ENCODE data around the gene CCDC186.

Gene CCDC186

GRCh38 chr10:114173921-114174694, at the start of gene CCDC186:
TSS of gene CCDC186 (minus strand) at chr10:114174203. CDS start at chr10:114163268, 10,935 bp downstream.
- peak; percentile 97 for DNase-seq (ENCODE audit: extremely low read depth, insufficient read length)
- no peak for TF ChIP-seq CTCF (IDR thresholded peaks at IDR 0.05; ENCODE audit: insufficient read depth, low read length, poor library complexity, severe bottlenecking)
- Histone ChIP-seq H3K36me3 (ENCODE audit: control insufficient read depth, insufficient read depth, low read length) (no peaks in the 10 kb centered on the region; the same call in 1 of the 2 replicates), H3K27me3 (replicated peaks; ENCODE audit: control insufficient read depth, insufficient read depth, low read length) (no peaks in the 10 kb centered on the region), H3K4me3 (replicated peaks; ENCODE audit: low read depth, low read length) (peak within 1 kb of the TSS; percentile 98)

- H3K27me3 ChIP-seq (replicated peaks; ENCODE audit: control insufficient read depth, insufficient read depth, low read length), result no peaks in the 10 kb centered on the region; the same call in 1 of the 2 replicates
- no peaks in the 10 kb centered on the region for H3K36me3 ChIP-seq (ENCODE audit: control insufficient read depth, insufficient read depth, low read length)
- no peak for DNase-seq (ENCODE audit: extremely low read depth, insufficient read length)
- no peak for TF ChIP-seq CTCF (IDR thresholded peaks at IDR 0.05; ENCODE audit: insufficient read depth, low read length, poor library complexity, severe bottlenecking)
- H3K4me3 ChIP-seq (replicated peaks; ENCODE audit: low read depth, low read length), result no peak overlapping the region
Measured at GRCh38 chr10:114223066-114223465, 49.1 kb upstream of the CCDC186 start.

- TF ChIP-seq CTCF (IDR thresholded peaks at IDR 0.05; ENCODE audit: insufficient read depth, low read length, poor library complexity, severe bottlenecking), result no peak
- Histone ChIP-seq H3K27me3 (replicated peaks; ENCODE audit: control insufficient read depth, insufficient read depth, low read length) (no peaks in the 10 kb centered on the region), H3K36me3 (ENCODE audit: control insufficient read depth, insufficient read depth, low read length) (no peaks in the 10 kb centered on the region), H3K4me3 (replicated peaks; ENCODE audit: low read depth, low read length) (no peak overlapping the region)
- no peak for DNase-seq (ENCODE audit: extremely low read depth, insufficient read length)
Measured at GRCh38 chr10:114221235-114221634, 47.2 kb upstream of the CCDC186 start.

- TF ChIP-seq CTCF (IDR thresholded peaks at IDR 0.05; ENCODE audit: insufficient read depth, low read length, poor library complexity, severe bottlenecking), result no peak
- Histone ChIP-seq H3K36me3 (ENCODE audit: control insufficient read depth, insufficient read depth, low read length) (no peaks in the 10 kb centered on the region), H3K4me3 (replicated peaks; ENCODE audit: low read depth, low read length) (no peak overlapping the region), H3K27me3 (replicated peaks; ENCODE audit: control insufficient read depth, insufficient read depth, low read length) (no peaks in the 10 kb centered on the region)
- DNase-seq (ENCODE audit: extremely low read depth, insufficient read length), result no peak
Measured at GRCh38 chr10:114220281-114220680, 46.3 kb upstream of the CCDC186 start.

- Histone ChIP-seq H3K36me3 (ENCODE audit: control insufficient read depth, insufficient read depth, low read length) (no peaks in the 10 kb centered on the region), H3K4me3 (replicated peaks; ENCODE audit: low read depth, low read length) (no peak overlapping the region), H3K27me3 (replicated peaks; ENCODE audit: control insufficient read depth, insufficient read depth, low read length) (no peaks in the 10 kb centered on the region)
- no peak for TF ChIP-seq CTCF (IDR thresholded peaks at IDR 0.05; ENCODE audit: insufficient read depth, low read length, poor library complexity, severe bottlenecking)
- DNase-seq (ENCODE audit: extremely low read depth, insufficient read length), result no peak
Measured at GRCh38 chr10:114215033-114215432, 41.0 kb upstream of the CCDC186 start.
